Ishikawa (cell line): Measurements from ENCODE around the gene YES1.

Experiments used
- CEBPB ChIP-seq: IDR thresholded peaks from 2 replicates; pipeline ENCODE4 v1.6.1; 2012
- CREB1 ChIP-seq: IDR thresholded peaks from 2 replicates; pipeline ENCODE4 v1.6.1; 2012; ENCODE audit warnings: low read depth
- EGR1 ChIP-seq: IDR thresholded peaks from 2 replicates; pipeline ENCODE4 v1.6.1; 2012
- EP300 ChIP-seq: IDR thresholded peaks from 2 replicates; pipeline ENCODE4 v1.6.1; 2012; ENCODE audit warnings: borderline replicate concordance
- FOXM1 ChIP-seq: IDR thresholded peaks from 2 replicates; pipeline ENCODE4 v1.6.1; 2012; ENCODE audit warnings: low read depth, borderline replicate concordance
- NFIC ChIP-seq: IDR thresholded peaks from 2 replicates; pipeline ENCODE4 v1.6.1; 2012
- RAD21 ChIP-seq: IDR thresholded peaks from 2 replicates; pipeline ENCODE4 v1.6.1; 2012; ENCODE audit warnings: low read depth
- REST ChIP-seq: IDR thresholded peaks from 2 replicates; pipeline ENCODE4 v1.6.1; 2012; ENCODE audit warnings: low read depth, mild to moderate bottlenecking
- TAF1 ChIP-seq: IDR thresholded peaks from 2 replicates; pipeline ENCODE4 v1.6.1; 2012; ENCODE audit warnings: low read depth, mild to moderate bottlenecking
- TCF12 ChIP-seq: IDR thresholded peaks from 2 replicates; pipeline ENCODE4 v1.6.1; 2012; ENCODE audit warnings: low read depth
- TEAD4 ChIP-seq: IDR thresholded peaks from 2 replicates; pipeline ENCODE4 v1.6.1; 2012
- USF1 ChIP-seq: IDR thresholded peaks from 2 replicates; pipeline ENCODE4 v1.6.1; 2012
- YY1 ChIP-seq: IDR thresholded peaks from 2 replicates; pipeline ENCODE4 v1.6.1; 2012; ENCODE audit warnings: low read depth
- ZBTB7A ChIP-seq: IDR thresholded peaks from 2 replicates; pipeline ENCODE4 v1.6.1; 2012; ENCODE audit warnings: low read depth
- TF ChIP-seq, protein P1 (sequence below): IDR thresholded peaks from 2 replicates; pipeline ENCODE4 v1.6.1; 2012

YES1 gene

GRCh38 chr18:813172-814071 lies 1.4 kb upstream of the YES1 start:
- no peak for TF ChIP-seq CEBPB
- TF ChIP-seq FOXM1: no peak
- TF ChIP-seq EP300: no peak
- TF ChIP-seq, protein P1, sequence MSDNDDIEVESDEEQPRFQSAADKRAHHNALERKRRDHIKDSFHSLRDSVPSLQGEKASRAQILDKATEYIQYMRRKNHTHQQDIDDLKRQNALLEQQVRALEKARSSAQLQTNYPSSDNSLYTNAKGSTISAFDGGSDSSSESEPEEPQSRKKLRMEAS: no peak
- no peak for TF ChIP-seq USF1
- no peak for TF ChIP-seq CREB1
- TF ChIP-seq TEAD4: no peak
- TF ChIP-seq TCF12: no peak
- no peak for TF ChIP-seq NFIC
- no peak for TF ChIP-seq EGR1
- no peak for TF ChIP-seq TAF1
- TF ChIP-seq YY1: no peak
- no peak for TF ChIP-seq ZBTB7A

DNA sequence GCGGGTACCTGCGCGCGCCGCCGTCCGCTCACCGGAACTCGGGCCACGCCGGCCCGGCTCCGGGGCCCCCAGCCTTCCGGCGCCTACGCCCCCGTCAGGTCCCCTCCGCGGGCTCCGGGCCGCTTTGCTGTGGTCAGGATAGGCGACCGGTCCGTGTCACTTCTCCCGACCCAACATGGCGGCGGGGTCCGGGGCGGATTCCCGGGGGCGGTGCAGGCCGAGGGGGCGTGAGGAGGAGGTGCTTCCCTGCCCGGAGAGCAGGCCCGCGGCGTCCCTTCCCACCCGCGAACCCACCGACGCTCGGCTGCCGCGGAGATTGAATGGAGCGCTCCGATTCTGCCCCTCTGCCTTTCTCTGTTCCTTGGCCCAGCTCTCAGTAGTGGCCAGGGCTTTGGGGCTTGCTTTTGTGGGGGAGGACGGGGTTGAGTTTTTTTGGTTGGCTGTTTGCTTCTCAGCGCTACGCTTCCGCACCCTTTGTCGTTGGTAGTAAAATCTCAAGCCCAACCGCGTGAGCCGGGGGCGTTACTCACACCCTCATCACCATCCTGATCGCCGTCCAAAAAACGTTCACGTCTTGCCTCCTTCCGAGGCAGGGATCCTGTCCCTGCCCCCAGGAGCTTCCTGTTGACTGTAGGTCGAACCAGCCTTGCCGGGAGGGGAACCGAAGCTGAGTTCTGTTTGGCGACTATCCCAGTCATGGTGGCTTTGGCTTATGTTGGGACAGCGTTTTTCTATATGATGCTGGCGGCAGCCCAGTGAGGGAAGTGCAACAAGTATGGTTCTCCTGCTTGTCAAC lies 532 bp upstream of the YES1 start:
- no peak for TF ChIP-seq REST
- TF ChIP-seq RAD21: no peak
- TF ChIP-seq ZBTB7A: peak; percentile 77; the same call in 1 of the 2 replicates
- TF ChIP-seq EP300: no peak
- TF ChIP-seq CREB1: no peak
- TF ChIP-seq TEAD4: no peak
- TF ChIP-seq, protein P1: peak; percentile 86
- no peak for TF ChIP-seq USF1
- peak; percentile 65 for TF ChIP-seq TAF1
- TF ChIP-seq NFIC: no peak
- 0 out of 2 replicates have a peak, but pooled peaks have one; percentile 38 for TF ChIP-seq TCF12
- TF ChIP-seq EGR1: 0 out of 2 replicates have a peak, but pooled peaks have one; percentile 32
- peak; percentile 77 for TF ChIP-seq YY1
- no peak for TF ChIP-seq CEBPB
- TF ChIP-seq FOXM1: no peak

DNA sequence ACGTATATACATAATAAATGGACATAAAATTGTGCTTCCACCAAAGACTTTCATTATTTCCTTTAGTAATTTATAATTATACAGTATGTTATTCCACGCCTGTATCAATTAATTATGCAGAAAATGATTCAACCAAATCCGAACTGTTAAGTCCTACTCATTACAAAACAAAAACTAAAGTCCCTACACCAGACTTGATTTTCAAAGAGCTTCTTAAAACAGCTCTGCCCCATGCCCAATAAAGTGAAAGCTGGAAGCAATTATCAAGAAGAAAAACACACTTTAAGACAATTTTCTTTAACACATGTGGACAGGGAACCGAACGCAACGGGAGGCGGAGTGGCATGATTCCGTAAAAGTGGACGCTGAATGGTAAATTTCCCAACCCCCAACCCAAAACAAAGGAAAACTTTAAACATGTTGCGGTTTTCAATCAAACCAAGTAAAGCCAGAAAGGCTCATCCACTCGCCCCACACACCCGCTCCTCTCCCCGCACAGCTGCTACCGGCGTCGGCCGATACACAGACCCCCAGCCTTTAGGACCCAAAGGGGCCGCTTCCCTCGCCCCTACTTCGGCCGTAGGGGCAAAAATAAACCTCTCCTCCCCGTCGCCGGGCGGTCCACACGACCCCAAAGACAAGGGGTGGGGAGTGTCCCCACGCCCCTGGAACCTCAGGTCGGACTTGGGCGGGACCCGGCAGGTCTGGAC lies 705 bp downstream of the YES1 start:
- TF ChIP-seq RAD21 (no peak), REST (no peak), TEAD4 (no peak), ZBTB7A (peak; percentile 72), USF1 (no peak)

- TF ChIP-seq TEAD4: no peak
- TF ChIP-seq TCF12: no peak
- no peak for TF ChIP-seq CEBPB
- no peak for TF ChIP-seq RAD21
- no peak for TF ChIP-seq CREB1
- no peak for TF ChIP-seq ZBTB7A
- no peak for TF ChIP-seq NFIC
- TF ChIP-seq, protein P1: no peak
- TF ChIP-seq EGR1: no peak
- TF ChIP-seq YY1: no peak
- no peak for TF ChIP-seq USF1
- TF ChIP-seq EP300: no peak
- no peak for TF ChIP-seq REST
- TF ChIP-seq TAF1: no peak
- TF ChIP-seq FOXM1: no peak
These were observed 1.9 kb downstream of the YES1 start for GRCh38 chr18:809985-810642.
